Mesendoderm (in vitro differentiated cells): ENCODE measurements around the gene PLEKHA8.
"Not testable (repeated sequence)": the region's sequence is repeated elsewhere in the genome, so short reads cannot be mapped to it uniquely, and the experiment has no call there.

Experiments used
- DNase-seq: peaks from one replicate; pipeline ENCODE4 v3.0.0; 2013
- H2AK5ac ChIP-seq: 2 replicates; pipeline ENCODE4 v1.6.1; 2013; ENCODE audit warnings: low read length, inconsistent platforms
- H2BK120ac ChIP-seq: 2 replicates; pipeline ENCODE4 v1.6.1; 2013; ENCODE audit warnings: low read depth, mild to moderate bottlenecking, low read length, moderate library complexity, mixed read lengths
- H2BK15ac ChIP-seq: replicated peaks from 2 replicates; pipeline ENCODE4 v1.6.1; 2013; ENCODE audit warnings: low read depth, mild to moderate bottlenecking, moderate library complexity
- H2BK5ac ChIP-seq: 2 replicates; pipeline ENCODE4 v1.6.1; 2013; ENCODE audit warnings: low read length, inconsistent platforms
- H3K18ac ChIP-seq: 2 replicates; pipeline ENCODE4 v1.6.1; 2013; ENCODE audit warnings: mild to moderate bottlenecking, low read length, mixed read lengths
- H3K23ac ChIP-seq: one replicate; pipeline ENCODE4 v1.6.1; 2013; ENCODE audit warnings: low read length
- H3K27ac ChIP-seq: 2 replicates; pipeline ENCODE4 v1.5.1; 2013; ENCODE audit warnings: low read depth, mild to moderate bottlenecking, inconsistent platforms, low read length, moderate library complexity
- H3K27me3 ChIP-seq: 2 replicates; pipeline ENCODE4 v1.6.1; 2013; ENCODE audit warnings: low read length, control low read depth, mild to moderate bottlenecking, inconsistent platforms; ENCODE audit not compliant: insufficient read depth, poor library complexity
- H3K36me3 ChIP-seq: 2 replicates; pipeline ENCODE4 v1.6.1; 2013; ENCODE audit warnings: low read length, inconsistent platforms; ENCODE audit not compliant: control insufficient read depth, insufficient read depth
- H3K4ac ChIP-seq: one replicate; pipeline ENCODE4 v1.6.1; 2013; ENCODE audit warnings: low read depth, mild to moderate bottlenecking, low read length, moderate library complexity
- H3K4me1 ChIP-seq: 2 replicates; pipeline ENCODE4 v1.6.1; 2013; ENCODE audit warnings: low read depth, low read length, inconsistent platforms; ENCODE audit not compliant: control insufficient read depth
- H3K4me2 ChIP-seq: 2 replicates; pipeline ENCODE4 v1.6.1; 2013; ENCODE audit warnings: low read length
- H3K4me3 ChIP-seq: 2 replicates; pipeline ENCODE4 v1.5.1; 2013; ENCODE audit warnings: mild to moderate bottlenecking, low read length
- H3K56ac ChIP-seq: one replicate; pipeline ENCODE4 v1.6.1; 2013; ENCODE audit warnings: low read length
- H3K79me1 ChIP-seq: 2 replicates; pipeline ENCODE4 v1.6.1; 2013; ENCODE audit warnings: low read length, inconsistent platforms
- H3K79me2 ChIP-seq: 2 replicates; pipeline ENCODE4 v1.6.1; 2013; ENCODE audit warnings: mild to moderate bottlenecking, low read length; ENCODE audit not compliant: control insufficient read depth, insufficient read depth
- H3K9ac ChIP-seq: 2 replicates; pipeline ENCODE4 v1.6.1; 2013; ENCODE audit warnings: low read length, inconsistent platforms
- H4K5ac ChIP-seq: one replicate; pipeline ENCODE4 v1.6.1; 2013; ENCODE audit warnings: low read length
- H4K8ac ChIP-seq: one replicate; pipeline ENCODE4 v1.6.1; 2013; ENCODE audit warnings: low read depth, mild to moderate bottlenecking, control low read depth, low read length, moderate library complexity
- WGBS: extraction: QIAGEN DNeasy Blood & Tissue Kit; methylation state at CpG from one replicate; pipeline ENCODE4 v1.1.7; 2013; ENCODE audit warnings: low lambda C conversion rate, missing lambda C conversion rate; ENCODE audit not compliant: insufficient coverage; ENCODE audit errors: extremely low coverage; 5-methylcytosine and 5-hydroxymethylcytosine counted together

The PLEKHA8 gene

DNA sequence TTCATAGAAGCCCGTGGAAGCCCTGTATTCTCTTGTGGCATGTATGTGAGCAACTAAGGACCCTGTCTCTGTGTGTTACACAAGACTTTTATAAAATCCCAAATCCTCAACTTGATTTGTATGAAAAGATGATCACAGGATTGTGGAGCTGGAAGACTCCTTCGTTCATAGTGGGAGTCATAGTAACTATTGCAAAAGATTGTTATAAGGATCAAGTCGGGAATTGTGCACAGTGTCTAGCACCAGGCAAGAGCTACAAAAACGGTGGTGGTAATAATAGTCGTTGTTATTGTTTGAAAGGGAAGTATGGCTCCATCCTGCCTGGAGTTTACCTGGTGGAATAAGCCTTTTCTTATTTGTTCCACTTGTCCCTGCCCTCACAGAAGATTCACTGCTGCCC is 63.8 kb downstream of the PLEKHA8 start:
- no peak for DNase-seq
- Histone ChIP-seq H3K56ac (no peak overlapping the region), H2AK5ac (no peak overlapping the region), H3K27me3 (no peaks in the 10 kb centered on the region), H4K8ac (no peak overlapping the region), H2BK5ac (no peak overlapping the region), H3K27ac (no peak overlapping the region), H3K23ac (no peak overlapping the region), H4K5ac (no peak overlapping the region), H3K79me1 (no peaks in the 10 kb centered on the region), H3K4me3 (no peak overlapping the region), H3K18ac (no peak overlapping the region), H3K79me2 (no peaks in the 10 kb centered on the region), H3K4me1 (no peaks in the 10 kb centered on the region), H3K36me3 (no peaks in the 10 kb centered on the region), H2BK15ac (no peak overlapping the region), H3K9ac (no peak overlapping the region), H3K4me2 (no peak overlapping the region), H2BK120ac (no peak overlapping the region), H3K4ac (no peak overlapping the region)
- no CpG with 5 or more reads among the region's 5 CpGs for WGBS

DNA sequence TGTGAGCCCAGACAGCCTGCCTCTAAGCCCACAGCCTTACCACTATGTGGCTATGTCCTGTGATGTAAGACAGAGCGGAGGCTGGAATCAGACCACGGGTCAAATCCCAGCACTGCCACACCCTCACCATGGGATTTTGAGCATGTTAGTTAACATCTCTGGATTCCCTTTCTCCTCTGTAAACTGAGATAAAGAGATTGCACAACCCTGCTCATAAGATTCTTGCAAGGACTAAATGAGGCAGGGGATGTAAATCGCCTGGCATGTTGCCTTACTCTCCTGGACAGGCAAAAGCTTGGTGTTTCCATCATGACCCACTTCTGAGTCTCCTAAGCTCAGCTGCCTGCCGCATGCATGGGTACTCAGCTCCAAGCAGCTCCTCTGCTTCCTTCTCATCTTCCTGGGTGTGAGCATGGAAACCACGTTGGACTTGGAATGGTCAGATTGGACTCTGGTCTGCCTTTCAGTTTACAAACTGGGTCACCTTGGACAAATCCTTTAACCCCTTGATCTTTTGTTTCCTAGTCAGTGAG is 65.3 kb downstream of the PLEKHA8 start:
- no peaks in the 10 kb centered on the region for H3K79me1 ChIP-seq
- no CpG with 5 or more reads among the region's 5 CpGs for WGBS
- H2BK5ac ChIP-seq = no peak overlapping the region
- H3K36me3 ChIP-seq = no peaks in the 10 kb centered on the region
- H3K27me3 ChIP-seq = no peaks in the 10 kb centered on the region
- H3K4me2 ChIP-seq = no peak overlapping the region
- no peak overlapping the region for H3K56ac ChIP-seq
- DNase-seq = no peak
- no peak overlapping the region for H3K27ac ChIP-seq
- H3K4me1 ChIP-seq = no peaks in the 10 kb centered on the region
- no peak overlapping the region for H3K23ac ChIP-seq
- no peak overlapping the region for H3K4ac ChIP-seq
- no peak overlapping the region for H3K4me3 ChIP-seq
- H2BK15ac ChIP-seq = no peak overlapping the region
- no peaks in the 10 kb centered on the region for H3K79me2 ChIP-seq
- no peak overlapping the region for H4K8ac ChIP-seq
- no peak overlapping the region for H3K9ac ChIP-seq
- H3K18ac ChIP-seq = no peak overlapping the region
- no peak overlapping the region for H2BK120ac ChIP-seq
- H4K5ac ChIP-seq = no peak overlapping the region
- H2AK5ac ChIP-seq = no peak overlapping the region

DNA sequence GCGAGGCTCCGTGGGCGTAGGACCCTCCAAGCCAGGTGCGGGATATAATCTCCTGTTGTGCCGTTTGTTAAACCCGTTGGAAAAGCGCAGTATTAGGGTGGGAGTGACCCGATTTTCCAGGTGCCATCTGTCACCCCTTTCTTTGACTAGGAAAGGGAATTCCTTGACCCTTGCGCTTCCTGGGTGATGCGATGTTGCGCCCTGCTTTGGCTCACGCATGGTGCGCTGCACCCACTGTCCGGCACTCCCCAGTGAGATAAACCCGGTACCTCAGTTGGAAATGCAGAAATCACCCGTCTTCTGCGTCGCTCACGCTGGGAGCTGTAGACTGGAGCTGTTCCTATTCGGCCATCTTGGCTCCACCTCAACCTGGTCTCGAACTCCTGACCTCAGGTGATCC is 70.4 kb downstream of the PLEKHA8 start:
- H3K36me3 ChIP-seq, H2BK120ac ChIP-seq, H2AK5ac ChIP-seq, H3K27ac ChIP-seq, H3K79me1 ChIP-seq, H3K4me2 ChIP-seq, H2BK5ac ChIP-seq, H3K27me3 ChIP-seq, H3K4me3 ChIP-seq, H2BK15ac ChIP-seq, H3K4me1 ChIP-seq, H3K79me2 ChIP-seq, DNase-seq, H3K56ac ChIP-seq, H4K8ac ChIP-seq, H4K5ac ChIP-seq, H3K9ac ChIP-seq, H3K18ac ChIP-seq, H3K4ac ChIP-seq, H3K23ac ChIP-seq: not testable (repeated sequence)
- no CpG with 5 or more reads among the region's 21 CpGs for WGBS

DNA sequence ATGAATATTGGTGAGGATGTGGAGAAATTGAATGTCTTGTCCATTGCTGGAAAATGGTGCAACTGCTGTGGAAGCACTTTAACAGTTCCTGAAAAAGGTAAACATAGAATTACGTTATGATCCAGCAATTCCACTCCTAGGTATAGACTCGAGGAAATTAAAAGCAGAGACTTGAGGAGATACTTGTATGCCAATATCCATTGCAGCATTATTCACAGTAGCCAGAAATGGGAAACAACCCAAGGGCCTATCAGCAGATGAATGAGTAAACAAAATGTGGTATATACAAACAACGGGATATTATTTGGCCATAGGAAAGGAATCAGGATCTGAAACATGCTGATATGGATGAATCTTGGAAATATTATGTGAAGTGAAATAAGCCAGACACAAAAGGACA is 74.1 kb downstream of the PLEKHA8 start:
- H3K4me1 ChIP-seq = no peaks in the 10 kb centered on the region
- H3K9ac ChIP-seq = no peak overlapping the region
- no peak overlapping the region for H3K56ac ChIP-seq
- no peaks in the 10 kb centered on the region for H3K27me3 ChIP-seq
- H3K4me3 ChIP-seq = no peak overlapping the region
- H3K4ac ChIP-seq = no peak overlapping the region
- H3K79me1 ChIP-seq = no peaks in the 10 kb centered on the region
- no peak for DNase-seq
- H3K23ac ChIP-seq = no peak overlapping the region
- no peaks in the 10 kb centered on the region for H3K79me2 ChIP-seq
- H2BK5ac ChIP-seq = no peak overlapping the region
- H4K8ac ChIP-seq = no peak overlapping the region
- no peak overlapping the region for H3K4me2 ChIP-seq
- H3K18ac ChIP-seq = no peak overlapping the region
- H3K27ac ChIP-seq = no peak overlapping the region
- no CpG with 5 or more reads among the region's 3 CpGs for WGBS
- H3K36me3 ChIP-seq = no peaks in the 10 kb centered on the region
- no peak overlapping the region for H2BK15ac ChIP-seq
- H4K5ac ChIP-seq = no peak overlapping the region
- H2AK5ac ChIP-seq = no peak overlapping the region
- no peak overlapping the region for H2BK120ac ChIP-seq

DNA sequence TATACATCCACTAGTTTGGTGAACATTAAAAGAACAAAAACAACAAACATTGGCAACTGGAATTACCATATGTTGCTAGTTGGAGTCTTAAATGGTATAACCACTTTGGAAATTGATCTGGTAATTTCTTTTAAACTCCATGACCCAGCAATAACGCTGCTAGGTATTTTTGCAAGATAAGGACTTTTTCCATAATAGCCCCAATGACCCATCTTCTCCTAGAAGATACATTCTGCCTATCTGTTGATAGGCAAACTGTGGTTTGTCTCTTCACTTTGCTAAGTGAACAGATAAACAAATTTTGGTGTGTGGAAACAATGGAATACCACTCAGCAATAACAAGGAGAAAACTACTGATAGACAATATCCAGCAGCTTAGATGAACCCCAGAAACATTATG is 75.9 kb downstream of the PLEKHA8 start:
- no peak overlapping the region for H2BK15ac ChIP-seq
- H3K9ac ChIP-seq = no peak overlapping the region
- H3K18ac ChIP-seq = no peak overlapping the region
- H3K27me3 ChIP-seq = no peaks in the 10 kb centered on the region
- no peak overlapping the region for H3K4ac ChIP-seq
- no peak for DNase-seq
- no peaks in the 10 kb centered on the region for H3K79me1 ChIP-seq
- no peak overlapping the region for H2BK120ac ChIP-seq
- no peak overlapping the region for H4K5ac ChIP-seq
- WGBS = no CpG with 5 or more reads among the region's 1 CpG
- no peak overlapping the region for H3K4me3 ChIP-seq
- no peak overlapping the region for H3K4me2 ChIP-seq
- H3K36me3 ChIP-seq = no peaks in the 10 kb centered on the region
- no peak overlapping the region for H3K27ac ChIP-seq
- H3K79me2 ChIP-seq = no peaks in the 10 kb centered on the region
- no peak overlapping the region for H2AK5ac ChIP-seq
- H3K56ac ChIP-seq = no peak overlapping the region
- no peak overlapping the region for H2BK5ac ChIP-seq
- no peak overlapping the region for H4K8ac ChIP-seq
- H3K23ac ChIP-seq = no peak overlapping the region
- H3K4me1 ChIP-seq = no peaks in the 10 kb centered on the region

DNA sequence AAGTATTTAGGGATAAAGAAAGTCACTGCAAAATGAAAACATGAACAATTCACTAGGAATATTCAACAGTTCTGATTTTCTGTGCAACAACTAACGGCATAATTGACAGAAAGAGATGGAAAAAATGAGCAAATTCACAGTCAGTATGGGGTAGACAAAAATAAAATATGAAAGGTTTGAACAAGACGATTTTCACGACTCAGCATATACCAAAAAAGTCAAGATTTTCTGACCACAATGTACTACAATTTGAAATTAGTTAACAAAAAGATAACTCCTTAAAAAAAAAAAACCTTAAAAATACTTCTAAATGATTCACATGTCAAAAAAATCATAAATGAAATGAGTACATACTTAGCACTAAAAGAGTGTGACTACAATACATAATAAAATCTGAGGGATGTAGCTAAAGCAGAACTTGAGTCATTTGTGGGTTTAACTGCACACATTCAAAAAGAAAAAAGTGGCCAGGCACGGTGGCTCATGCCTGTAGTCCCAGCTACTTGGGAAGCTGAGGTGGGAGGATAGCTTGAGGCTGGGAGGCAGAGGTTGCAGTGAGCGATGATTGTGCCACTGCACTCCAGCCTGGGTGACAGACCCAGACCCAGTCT is 84.0 kb downstream of the PLEKHA8 start:
- no peak overlapping the region for H2BK15ac ChIP-seq
- no peaks in the 10 kb centered on the region for H3K4me1 ChIP-seq
- H3K4me3 ChIP-seq = no peak overlapping the region
- H2BK5ac ChIP-seq = no peak overlapping the region
- H4K5ac ChIP-seq = no peak overlapping the region
- H3K4ac ChIP-seq = no peak overlapping the region
- H3K36me3 ChIP-seq = no peaks in the 10 kb centered on the region
- no peak overlapping the region for H3K9ac ChIP-seq
- H3K4me2 ChIP-seq = no peak overlapping the region
- no peak overlapping the region for H2BK120ac ChIP-seq
- no peak overlapping the region for H3K56ac ChIP-seq
- no peaks in the 10 kb centered on the region for H3K79me1 ChIP-seq
- no peak overlapping the region for H4K8ac ChIP-seq
- H3K23ac ChIP-seq = no peak overlapping the region
- no peaks in the 10 kb centered on the region for H3K79me2 ChIP-seq
- H3K27ac ChIP-seq = no peak overlapping the region
- H2AK5ac ChIP-seq = no peak overlapping the region
- no peak overlapping the region for H3K18ac ChIP-seq
- no peaks in the 10 kb centered on the region for H3K27me3 ChIP-seq
- DNase-seq = no peak
- no CpG with 5 or more reads among the region's 5 CpGs for WGBS
